ENCODE measurements around the gene ZNF80. TPM values are rescaled to one million over a fixed set of nuclear protein-coding genes. Genes with fewer than 3 reads are reported as not detected.
"Not testable (repeated sequence)": the region's sequence is repeated elsewhere in the genome, so short reads cannot be mapped to it uniquely, and the experiment has no call there.

Gene ZNF80
- 0.19 and 0.21 TPM in 2 replicates for total RNA-seq

DNA sequence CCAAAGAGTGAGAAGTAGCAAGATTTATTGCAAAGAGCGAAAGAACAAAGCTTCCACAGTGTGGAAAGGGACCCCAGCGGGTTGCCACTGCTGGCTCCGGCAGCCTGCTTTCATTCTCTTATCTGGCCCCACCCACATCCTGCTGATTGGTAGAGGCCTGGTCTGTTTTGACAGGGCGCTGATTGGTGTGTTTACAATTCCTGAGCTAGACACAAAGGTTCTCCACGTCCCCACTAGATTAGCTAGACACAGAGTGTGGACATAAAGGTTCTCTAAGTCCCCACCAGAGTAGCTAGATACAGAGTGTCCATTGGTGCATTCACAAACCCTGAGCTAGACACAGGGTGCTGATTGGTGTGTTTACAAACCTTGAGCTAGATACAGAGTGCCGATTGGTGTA, at the start of gene ZNF80:
Gene ZNF80, minus strand, starts transcription at position 101 of the 400 bp plus-strand sequence. CDS start 504 bp downstream, outside the sequence.
- H3K27ac Mint-ChIP-seq = peak within 1 kb of the TSS; percentile 17

DNA sequence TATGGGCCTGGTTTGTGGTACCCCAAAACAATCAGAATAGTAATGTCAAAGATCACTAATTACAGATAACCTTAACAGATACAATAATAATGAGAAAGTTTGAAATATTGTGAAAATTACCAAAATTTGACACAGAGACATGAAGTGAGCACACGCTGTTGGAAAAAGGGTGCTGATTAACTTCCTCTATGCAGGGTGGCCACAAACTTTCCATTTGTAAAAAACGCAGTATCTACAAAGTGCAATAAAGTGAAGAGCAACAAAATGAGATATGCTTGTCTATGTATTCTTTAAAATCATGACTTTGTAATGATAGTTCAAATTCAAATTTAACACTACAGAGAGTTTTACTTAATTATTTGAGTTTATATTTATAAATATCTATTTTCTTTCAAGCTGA, 48.9 kb upstream of the ZNF80 start:
- Mint-ChIP-seq H3K27me3 (no peaks in the 10 kb centered on the region), H3K9me3 (peaks cover 4% of the 10 kb centered on the region), H3K36me3 (ENCODE audit: low read depth) (no peaks in the 10 kb centered on the region), H3K4me1 (peaks cover 5% of the 10 kb centered on the region), H3K27ac (no peak overlapping the region), H3K4me3 (no peak overlapping the region)
- intact Hi-C loops (cut with micrococcal nuclease) = no loop called here
- DNase-seq = no peak

More for the DNA sequence above, at the start of gene ZNF80:
- Mint-ChIP-seq H3K4me3 (peak within 1 kb of the TSS; percentile 41), H3K4me1 (peaks cover 27% of the 10 kb centered on the region)
- H3K27me3 Mint-ChIP-seq; intact Hi-C loops (cut with micrococcal nuclease); DNase-seq; H3K9me3 Mint-ChIP-seq; H3K36me3 Mint-ChIP-seq (ENCODE audit: low read depth): not testable (repeated sequence)

DNA sequence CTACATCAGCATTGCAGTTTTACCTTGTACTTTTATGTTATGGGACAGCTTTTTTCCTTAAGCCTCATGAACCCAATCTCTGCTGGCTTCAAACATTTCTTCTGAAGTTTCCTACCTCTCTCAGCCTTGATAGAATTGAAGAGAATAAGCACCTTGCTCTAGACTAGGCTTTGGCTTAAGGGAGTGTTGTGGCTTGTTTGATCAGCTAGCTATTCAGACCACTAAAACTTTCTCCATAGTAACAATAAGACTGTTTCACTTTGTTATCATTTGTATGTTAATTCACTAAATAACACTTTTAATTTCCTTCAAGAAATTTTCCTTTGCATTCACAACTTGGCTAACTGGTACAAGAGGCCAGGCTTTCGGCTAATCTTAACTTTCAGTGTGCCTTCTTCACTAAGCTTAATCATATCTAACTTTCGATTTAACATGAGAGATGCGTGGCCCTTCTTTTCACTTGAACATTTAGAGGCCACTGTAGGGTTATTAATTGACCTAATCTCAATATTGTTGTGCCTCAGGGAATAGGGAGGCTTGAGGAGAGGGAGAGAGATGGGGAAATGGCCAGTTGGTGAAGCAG, 48.4 kb upstream of the ZNF80 start:
- Mint-ChIP-seq H3K27me3 (no peaks in the 10 kb centered on the region), H3K27ac (peak overlapping the region; percentile 73), H3K36me3 (ENCODE audit: low read depth) (no peaks in the 10 kb centered on the region), H3K9me3 (peaks cover 4% of the 10 kb centered on the region), H3K4me3 (no peak overlapping the region), H3K4me1 (no peaks in the 10 kb centered on the region)
- no peak for DNase-seq
- intact Hi-C loops (cut with micrococcal nuclease) = no loop called here

DNA sequence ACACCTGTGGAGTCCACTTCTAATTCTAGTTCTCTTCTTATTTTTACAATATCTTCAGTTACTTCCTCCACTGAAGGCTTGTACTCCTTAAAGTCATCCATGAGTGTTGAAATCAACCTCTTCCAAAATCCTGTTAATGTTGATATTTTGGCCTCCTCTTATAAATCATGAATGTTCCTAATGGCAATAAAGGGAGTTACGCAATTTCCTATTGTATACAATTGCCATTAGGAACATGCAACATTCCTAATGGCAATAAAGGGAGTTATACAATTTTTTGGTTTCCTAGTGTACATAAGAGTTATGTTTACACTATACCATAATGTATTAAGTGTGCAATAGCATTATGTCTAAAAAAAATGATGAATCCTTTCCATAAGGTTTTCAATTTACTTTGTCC, 47.3 kb upstream of the ZNF80 start:
- Mint-ChIP-seq H3K4me1 (no peaks in the 10 kb centered on the region), H3K4me3 (no peak overlapping the region), H3K27me3 (no peaks in the 10 kb centered on the region), H3K9me3 (peaks cover 4% of the 10 kb centered on the region), H3K27ac (no peak overlapping the region), H3K36me3 (ENCODE audit: low read depth) (no peaks in the 10 kb centered on the region)
- no peak for DNase-seq
- intact Hi-C loops (cut with micrococcal nuclease) = no loop called here

- H3K36me3 Mint-ChIP-seq (ENCODE audit: low read depth); intact Hi-C loops (cut with micrococcal nuclease); H3K27ac Mint-ChIP-seq; H3K4me1 Mint-ChIP-seq; H3K27me3 Mint-ChIP-seq; H3K4me3 Mint-ChIP-seq; DNase-seq: not testable (repeated sequence)
- peaks cover 21% of the 10 kb centered on the region for H3K9me3 Mint-ChIP-seq
Measured at GRCh38 chr3:114276856-114277255, 39.5 kb upstream of the ZNF80 start.

GRCh38 chr3:114274929-114275328, 37.6 kb upstream of the ZNF80 start:
- peaks cover 2% of the 10 kb centered on the region for H3K4me1 Mint-ChIP-seq

DNA sequence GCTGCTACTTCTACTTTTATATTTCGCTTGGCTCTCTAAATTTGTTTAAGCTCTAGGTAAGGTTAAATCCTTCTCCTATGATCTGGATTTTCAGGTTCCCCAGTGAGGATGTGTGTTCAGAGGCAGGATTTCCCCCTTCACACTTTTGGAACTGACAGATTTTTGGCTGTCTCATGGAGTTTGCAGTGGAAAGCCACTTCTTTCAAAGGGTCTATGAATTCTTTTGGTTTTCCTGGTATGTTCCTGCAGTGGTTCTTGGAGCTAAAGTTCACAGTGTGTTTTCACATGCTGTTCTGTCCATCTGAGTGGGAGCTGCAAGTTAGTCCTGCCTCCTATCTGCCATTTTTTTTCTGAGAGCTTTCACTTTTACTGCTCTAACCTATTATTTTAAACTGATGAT, 34.9 kb upstream of the ZNF80 start:
- Mint-ChIP-seq H3K4me1 (peaks cover 4% of the 10 kb centered on the region), H3K27me3 (no peaks in the 10 kb centered on the region), H3K27ac (no peak overlapping the region), H3K36me3 (ENCODE audit: low read depth) (peaks cover 8% of the 10 kb centered on the region), H3K4me3 (no peak overlapping the region), H3K9me3 (peaks cover 30% of the 10 kb centered on the region)
- DNase-seq = no peak
- intact Hi-C loops (cut with micrococcal nuclease) = no loop called here

More at GRCh38 chr3:114274929-114275328, 37.6 kb upstream of the ZNF80 start:
- peak overlapping the region; percentile 55 for H3K27ac Mint-ChIP-seq
- H3K4me3 Mint-ChIP-seq = no peak overlapping the region
- H3K9me3 Mint-ChIP-seq = peaks cover 21% of the 10 kb centered on the region
- DNase-seq = peak; percentile 50
- H3K36me3 Mint-ChIP-seq (ENCODE audit: low read depth) = peaks cover 4% of the 10 kb centered on the region
- no peaks in the 10 kb centered on the region for H3K27me3 Mint-ChIP-seq
- intact Hi-C loops (cut with micrococcal nuclease) = no loop called here

GRCh38 chr3:114270019-114270418, 32.6 kb upstream of the ZNF80 start:
- H3K27me3 Mint-ChIP-seq = no peaks in the 10 kb centered on the region
- H3K36me3 Mint-ChIP-seq (ENCODE audit: low read depth) = peaks cover 8% of the 10 kb centered on the region
- H3K27ac Mint-ChIP-seq = no peak overlapping the region
- no peak overlapping the region for H3K4me3 Mint-ChIP-seq
- no peak for DNase-seq
- H3K4me1 Mint-ChIP-seq = peaks cover 4% of the 10 kb centered on the region
- peaks cover 30% of the 10 kb centered on the region for H3K9me3 Mint-ChIP-seq
- intact Hi-C loops (cut with micrococcal nuclease) = no loop called here

DNA sequence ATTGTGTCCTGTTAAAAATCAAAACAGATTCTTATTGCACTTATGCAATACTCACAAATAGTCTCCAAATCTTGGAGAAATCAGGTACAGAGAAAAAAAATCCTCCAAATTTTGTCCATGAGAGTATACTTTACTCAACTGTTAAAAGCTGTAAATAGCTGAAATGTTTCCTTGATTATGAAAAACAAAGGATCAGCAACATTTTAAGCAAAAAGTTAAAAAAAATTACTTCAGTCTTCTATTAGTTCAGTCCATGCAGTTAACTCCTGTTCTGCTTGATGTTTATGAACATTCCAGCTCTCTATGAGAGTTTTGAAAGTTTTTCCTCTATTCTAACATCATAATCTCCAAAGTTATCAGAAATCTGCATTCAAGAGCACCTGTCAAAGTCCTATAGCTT, 22.8 kb upstream of the ZNF80 start:
- Mint-ChIP-seq H3K4me3 (no peak overlapping the region), H3K9me3 (peaks cover 26% of the 10 kb centered on the region), H3K36me3 (ENCODE audit: low read depth) (no peaks in the 10 kb centered on the region), H3K4me1 (no peaks in the 10 kb centered on the region), H3K27ac (no peak overlapping the region), H3K27me3 (peaks cover 2% of the 10 kb centered on the region)
- intact Hi-C loops (cut with micrococcal nuclease) = no loop called here
- DNase-seq = no peak

- no peak overlapping the region for H3K27ac Mint-ChIP-seq
- intact Hi-C loops (cut with micrococcal nuclease) = no loop called here
- H3K4me1 Mint-ChIP-seq = no peaks in the 10 kb centered on the region
- peaks cover 2% of the 10 kb centered on the region for H3K27me3 Mint-ChIP-seq
- peaks cover 21% of the 10 kb centered on the region for H3K9me3 Mint-ChIP-seq
- no peaks in the 10 kb centered on the region for H3K36me3 Mint-ChIP-seq (ENCODE audit: low read depth)
- DNase-seq = no peak
- no peak overlapping the region for H3K4me3 Mint-ChIP-seq
Measured at GRCh38 chr3:114259566-114259965, 22.2 kb upstream of the ZNF80 start.

GRCh38 chr3:114253505-114253904, 16.1 kb upstream of the ZNF80 start:
- peaks cover 2% of the 10 kb centered on the region for H3K36me3 Mint-ChIP-seq (ENCODE audit: low read depth)
- H3K27ac Mint-ChIP-seq = no peak overlapping the region

DNA sequence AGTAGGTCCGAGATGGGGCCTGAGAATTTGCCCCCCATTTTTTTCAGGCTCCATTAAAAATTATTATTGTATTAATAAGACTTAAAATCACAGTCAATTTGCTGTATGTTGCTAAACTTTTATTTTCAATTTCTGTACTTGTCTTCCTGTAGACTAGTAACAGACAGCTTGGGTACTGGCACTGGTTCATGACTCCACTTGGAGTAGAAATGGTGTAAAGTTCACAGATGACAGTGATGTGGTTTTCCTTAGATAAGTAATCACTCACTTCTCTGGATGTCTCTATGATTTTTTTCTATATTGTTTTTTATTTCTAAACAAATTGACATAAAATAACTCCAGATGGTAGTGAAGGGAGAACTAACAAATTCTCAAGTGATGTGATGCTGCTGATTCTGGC, 15.6 kb upstream of the ZNF80 start:
- intact Hi-C loops (cut with micrococcal nuclease) = no loop called here
- Mint-ChIP-seq H3K36me3 (ENCODE audit: low read depth) (peaks cover 2% of the 10 kb centered on the region), H3K4me1 (peaks cover 3% of the 10 kb centered on the region), H3K4me3 (no peak overlapping the region), H3K9me3 (peaks cover 11% of the 10 kb centered on the region), H3K27me3 (no peaks in the 10 kb centered on the region), H3K27ac (no peak overlapping the region)
- DNase-seq = peak; percentile 34

More at GRCh38 chr3:114253505-114253904, 16.1 kb upstream of the ZNF80 start:
- Mint-ChIP-seq H3K4me1 (peaks cover 3% of the 10 kb centered on the region), H3K27me3 (no peaks in the 10 kb centered on the region), H3K4me3 (no peak overlapping the region), H3K9me3 (peaks cover 11% of the 10 kb centered on the region)
- intact Hi-C loops (cut with micrococcal nuclease) = no loop called here
- DNase-seq = peak; percentile 47

GRCh38 chr3:114242947-114243346, 5.6 kb upstream of the ZNF80 start:
- Mint-ChIP-seq H3K4me1 (peaks cover 21% of the 10 kb centered on the region), H3K36me3 (ENCODE audit: low read depth) (peaks cover 2% of the 10 kb centered on the region), H3K27me3 (no peaks in the 10 kb centered on the region), H3K4me3 (no peak overlapping the region), H3K27ac (no peak overlapping the region), H3K9me3 (peaks cover 23% of the 10 kb centered on the region)
- intact Hi-C loops (cut with micrococcal nuclease) = loop anchor here (1.0 to 5.0 kb wide), 3 partner anchors 20 to 49 kb away; partner anchors contain the start of gene TIGIT
- DNase-seq = peak; percentile 80

DNA sequence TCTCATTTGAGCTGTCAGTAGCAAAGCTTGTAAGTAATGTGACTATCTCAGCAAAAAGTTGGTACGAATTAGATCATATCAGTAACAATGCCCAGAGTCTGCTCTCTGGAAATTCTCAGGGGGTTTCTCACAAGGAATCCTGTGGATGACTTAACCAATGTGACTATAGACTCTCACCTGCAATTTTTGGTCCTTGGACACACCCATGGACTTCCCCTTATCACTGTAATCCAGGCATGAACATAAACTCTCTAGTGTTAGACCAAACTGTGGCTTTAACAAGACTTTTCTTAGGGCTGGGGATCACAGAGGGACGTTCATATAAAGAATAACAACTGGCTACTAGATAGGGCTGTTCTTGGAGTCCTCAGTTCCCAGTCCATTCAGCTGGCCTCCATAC, 3.9 kb upstream of the ZNF80 start:
- Mint-ChIP-seq H3K36me3 (ENCODE audit: low read depth) (peaks cover 2% of the 10 kb centered on the region), H3K4me1 (peaks cover 23% of the 10 kb centered on the region), H3K27ac (no peak overlapping the region), H3K9me3 (peaks cover 19% of the 10 kb centered on the region), H3K27me3 (no peaks in the 10 kb centered on the region), H3K4me3 (no peak overlapping the region)
- no peak for DNase-seq
- intact Hi-C loops (cut with micrococcal nuclease) = loop anchor here (5.0 kb wide), 1 partner anchor 51 kb away; the partner anchor contains the start of gene TIGIT
